Loucy (cell line): ENCODE data around the gene OBP2B.
"Not testable (repeated sequence)": the region's sequence is repeated elsewhere in the genome, so short reads cannot be mapped to it uniquely, and the experiment has no call there.

Experiments used
- EZH2phosphoT487 ChIP-seq: fragments of 200-600 bp; IDR thresholded peaks from 2 replicates; pipeline ENCODE4 v1.6.1; 2018; ENCODE audit warnings: antibody characterized with exemption, mild to moderate bottlenecking, moderate library complexity, borderline replicate concordance
- TF ChIP-seq, protein P1 (sequence below): fragments of 200-600 bp; sonication (generic); conservative IDR thresholded peaks from 2 replicates; pipeline ENCODE4 v1.5.1; 2014; ENCODE audit warnings: mild to moderate bottlenecking, antibody characterized with exemption, low read length

DNA sequence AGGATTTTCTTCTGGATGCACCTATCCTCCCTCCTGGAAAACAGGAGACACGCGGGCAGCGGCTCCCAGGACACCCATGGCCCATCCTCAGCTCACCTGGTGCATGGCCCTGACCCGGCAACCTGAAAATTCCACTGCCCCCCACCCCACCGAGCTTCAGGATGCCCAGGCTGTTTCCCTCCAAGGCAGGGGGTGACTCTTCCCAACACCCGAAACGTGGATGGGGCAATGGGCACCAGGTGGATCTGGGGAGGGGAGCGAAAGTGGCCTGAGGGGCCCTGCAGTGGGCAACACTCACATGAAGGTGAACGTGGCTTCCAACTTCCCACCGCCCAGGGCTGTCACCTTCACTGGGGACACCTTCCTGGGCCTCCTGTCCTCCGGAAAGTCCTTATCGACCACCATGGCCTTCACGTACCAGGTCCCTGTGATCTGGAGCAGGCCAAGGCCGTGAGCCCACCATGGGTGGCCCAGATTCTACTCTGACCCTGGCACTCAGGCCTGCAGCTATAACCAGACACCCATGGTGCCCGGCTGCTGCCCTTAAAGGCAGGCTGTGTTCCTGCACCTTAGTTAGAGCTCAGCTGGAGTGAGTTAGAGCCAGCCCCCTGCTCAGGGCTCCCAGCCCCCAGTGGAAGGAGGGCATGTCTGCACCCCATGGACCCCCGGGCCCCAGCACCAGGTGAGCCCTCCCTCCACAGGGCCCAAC is 725 bp downstream of the OBP2B start:
- TF ChIP-seq, protein P1, sequence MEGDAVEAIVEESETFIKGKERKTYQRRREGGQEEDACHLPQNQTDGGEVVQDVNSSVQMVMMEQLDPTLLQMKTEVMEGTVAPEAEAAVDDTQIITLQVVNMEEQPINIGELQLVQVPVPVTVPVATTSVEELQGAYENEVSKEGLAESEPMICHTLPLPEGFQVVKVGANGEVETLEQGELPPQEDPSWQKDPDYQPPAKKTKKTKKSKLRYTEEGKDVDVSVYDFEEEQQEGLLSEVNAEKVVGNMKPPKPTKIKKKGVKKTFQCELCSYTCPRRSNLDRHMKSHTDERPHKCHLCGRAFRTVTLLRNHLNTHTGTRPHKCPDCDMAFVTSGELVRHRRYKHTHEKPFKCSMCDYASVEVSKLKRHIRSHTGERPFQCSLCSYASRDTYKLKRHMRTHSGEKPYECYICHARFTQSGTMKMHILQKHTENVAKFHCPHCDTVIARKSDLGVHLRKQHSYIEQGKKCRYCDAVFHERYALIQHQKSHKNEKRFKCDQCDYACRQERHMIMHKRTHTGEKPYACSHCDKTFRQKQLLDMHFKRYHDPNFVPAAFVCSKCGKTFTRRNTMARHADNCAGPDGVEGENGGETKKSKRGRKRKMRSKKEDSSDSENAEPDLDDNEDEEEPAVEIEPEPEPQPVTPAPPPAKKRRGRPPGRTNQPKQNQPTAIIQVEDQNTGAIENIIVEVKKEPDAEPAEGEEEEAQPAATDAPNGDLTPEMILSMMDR = not testable (repeated sequence)
- not testable (repeated sequence) for TF ChIP-seq EZH2phosphoT487
